ENCODE measurements around the gene CNOT3.
"Not testable (repeated sequence)": the region's sequence is repeated elsewhere in the genome, so short reads cannot be mapped to it uniquely, and the experiment has no call there.

The CNOT3 gene

DNA sequence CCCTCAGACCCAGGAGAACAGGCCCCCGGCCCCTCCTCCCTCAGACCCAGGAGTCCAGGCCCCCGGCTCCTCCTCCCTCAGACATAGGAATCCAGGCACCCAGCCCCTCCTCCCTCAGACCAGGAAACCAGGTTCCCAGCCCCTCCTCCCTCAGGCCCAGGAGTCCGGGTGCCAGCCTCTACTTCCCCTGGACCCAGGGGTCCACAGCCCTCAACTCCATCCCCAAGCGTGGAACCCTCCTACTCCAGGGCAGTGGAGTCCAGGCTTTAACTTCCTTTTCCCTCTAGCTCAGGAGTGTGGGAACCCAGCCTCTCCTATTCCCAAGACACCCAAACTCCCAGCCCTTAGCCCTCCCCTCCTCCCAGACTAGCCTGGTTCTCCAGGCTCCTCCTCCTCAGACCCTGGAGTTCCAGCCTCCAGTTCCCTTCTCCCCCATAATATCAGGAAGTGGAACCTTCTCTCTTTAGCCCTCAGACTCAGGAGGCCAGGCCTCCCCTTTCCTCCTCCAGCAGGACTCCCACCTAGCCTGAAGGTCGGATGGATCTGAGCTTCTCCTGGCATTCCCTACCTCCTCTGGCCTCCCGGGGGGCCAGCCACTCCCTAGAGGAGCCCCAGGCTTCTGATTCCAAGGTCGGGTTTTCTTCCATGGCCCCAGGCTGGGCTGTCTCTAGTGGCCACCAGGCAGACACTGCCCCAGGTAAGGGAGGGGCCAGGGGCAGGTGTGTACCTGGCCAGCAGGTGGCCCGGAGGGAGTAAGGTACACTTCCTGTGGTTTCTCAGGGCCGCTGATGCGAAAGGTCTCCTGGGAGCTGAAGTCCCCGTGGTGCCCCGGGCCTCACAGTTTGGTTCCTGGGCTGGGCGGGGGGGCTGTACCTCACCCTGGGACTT lies 35.2 kb downstream of the CNOT3 start, which contains the start of gene TMC4:
Gene TMC4 (minus strand): TSS at position 690 of the 888 bp plus-strand sequence. CDS start 43 bp downstream, at position 647.
- FAIRE-seq: peak; percentile 78

DNA sequence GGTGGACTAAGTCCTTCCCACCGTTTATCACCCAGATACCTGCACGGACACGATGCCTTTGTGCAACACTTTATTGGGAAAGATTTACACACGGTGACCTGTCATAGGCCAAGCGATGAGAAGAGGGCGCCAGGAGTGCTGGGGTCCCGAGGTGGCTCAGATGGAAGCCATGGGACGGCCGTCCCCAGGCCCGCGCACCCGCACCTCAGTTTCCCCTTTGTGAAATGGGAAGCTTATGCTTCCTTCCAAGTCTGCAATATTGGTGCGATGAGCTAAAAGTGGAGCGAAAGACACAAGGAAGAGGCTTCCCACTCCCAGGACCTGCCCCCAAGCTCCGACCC lies 35.8 kb downstream of the CNOT3 start:
- FAIRE-seq: no peak

DNA sequence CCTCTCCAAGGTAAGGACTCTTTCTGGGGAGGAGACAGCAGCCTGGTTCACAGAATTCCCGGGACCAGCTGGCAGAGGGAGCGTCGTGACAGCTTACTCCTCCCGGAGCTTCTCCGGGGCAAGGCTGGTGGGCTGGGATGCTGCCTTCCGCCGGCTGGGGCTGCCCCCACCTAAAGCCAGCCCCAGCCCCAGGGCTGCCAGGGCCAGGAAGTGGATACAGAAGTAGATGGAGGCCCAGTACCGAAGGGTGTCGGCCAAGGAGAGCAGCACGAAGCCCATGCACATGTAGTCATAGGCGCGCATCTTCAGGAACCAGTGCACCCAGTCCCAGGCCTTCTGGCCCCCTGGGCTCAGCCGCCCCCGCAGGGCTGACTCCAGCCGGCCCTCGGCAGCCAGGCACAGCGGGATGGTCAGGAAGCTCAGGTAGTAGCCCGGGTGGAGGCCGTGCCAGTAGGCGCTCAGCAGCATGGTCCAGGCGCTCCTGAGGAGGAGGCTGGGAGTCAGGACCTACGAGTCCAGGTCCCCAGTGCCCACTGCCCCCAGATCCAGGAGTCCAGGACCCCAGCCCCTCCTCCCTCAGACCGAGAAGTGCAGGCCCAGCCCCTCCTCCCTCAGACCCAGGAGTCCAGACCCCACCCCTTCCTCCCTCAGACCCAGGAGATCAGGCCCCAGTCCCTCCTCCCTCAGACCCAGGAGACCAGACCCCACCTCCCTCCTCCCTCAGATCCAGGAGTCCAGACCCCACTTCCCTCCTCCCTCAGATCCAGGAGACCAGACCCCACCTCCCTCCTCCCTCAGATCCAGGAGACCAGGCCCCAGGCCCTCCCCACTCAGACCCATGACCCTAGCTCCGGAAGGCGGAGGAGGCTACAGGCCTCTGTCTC lies 36.6 kb downstream of the CNOT3 start:
- FAIRE-seq: no peak

DNA sequence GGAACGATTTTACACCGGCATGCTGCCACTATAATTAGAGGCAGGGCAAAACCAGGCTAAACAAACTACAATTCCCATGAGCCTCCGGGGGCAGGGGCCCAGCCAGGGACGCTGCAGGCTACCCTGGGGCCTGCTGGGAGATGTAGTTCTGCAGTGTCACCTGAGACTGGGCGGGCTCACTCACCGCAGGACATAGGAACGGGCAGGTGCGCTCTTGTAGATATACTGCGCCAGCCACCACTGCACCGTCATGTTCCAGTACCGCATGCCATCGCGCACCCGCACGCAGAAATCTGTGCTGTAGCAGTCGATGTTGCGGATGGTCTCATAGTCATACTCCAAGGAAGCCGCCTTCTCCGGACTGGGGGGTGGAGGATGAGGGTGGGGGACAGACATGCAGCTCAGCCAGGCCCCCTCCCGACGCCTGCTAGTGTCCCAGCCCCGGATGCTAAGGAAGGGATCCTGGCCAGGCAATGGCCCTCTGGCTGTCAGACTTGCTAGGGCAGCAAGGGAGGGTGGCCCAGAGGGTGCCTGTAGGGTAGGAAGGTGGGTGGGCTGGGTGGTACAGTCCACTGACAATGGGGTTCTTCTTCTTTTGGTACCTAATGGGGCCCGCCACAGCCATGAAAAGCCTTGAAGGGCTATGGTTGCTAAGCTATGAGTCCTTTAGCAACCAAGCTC lies 41.2 kb downstream of the CNOT3 start:
- no peak for FAIRE-seq

DNA sequence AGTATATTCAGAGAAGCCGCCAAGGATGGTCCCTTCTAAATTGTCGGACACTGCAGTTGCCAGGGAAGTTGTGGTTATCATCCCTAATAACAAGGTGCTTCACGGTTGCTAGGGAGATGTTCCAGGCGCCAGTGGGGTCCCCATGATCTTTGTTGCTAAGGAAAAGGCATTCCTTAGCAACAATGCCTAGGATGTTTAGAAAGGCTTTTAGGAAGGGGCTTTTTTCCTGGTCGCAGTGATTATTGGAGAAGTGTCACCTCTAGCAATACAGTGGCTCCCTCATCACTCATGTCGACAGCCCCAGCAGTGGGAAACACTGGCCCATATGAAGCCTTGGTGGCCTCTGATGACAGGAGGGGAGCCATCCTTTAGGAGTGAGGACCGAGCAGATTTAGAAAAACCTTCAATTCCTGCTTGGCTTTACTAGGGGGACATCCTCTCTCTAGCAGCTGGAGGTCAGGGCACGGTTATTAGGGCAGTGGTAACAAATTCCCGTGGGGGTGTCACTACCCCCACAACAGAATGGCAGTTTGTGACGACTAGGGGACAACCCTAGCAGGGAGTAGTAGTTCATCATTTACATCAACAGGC lies 41.8 kb downstream of the CNOT3 start:
- FAIRE-seq: no peak

DNA sequence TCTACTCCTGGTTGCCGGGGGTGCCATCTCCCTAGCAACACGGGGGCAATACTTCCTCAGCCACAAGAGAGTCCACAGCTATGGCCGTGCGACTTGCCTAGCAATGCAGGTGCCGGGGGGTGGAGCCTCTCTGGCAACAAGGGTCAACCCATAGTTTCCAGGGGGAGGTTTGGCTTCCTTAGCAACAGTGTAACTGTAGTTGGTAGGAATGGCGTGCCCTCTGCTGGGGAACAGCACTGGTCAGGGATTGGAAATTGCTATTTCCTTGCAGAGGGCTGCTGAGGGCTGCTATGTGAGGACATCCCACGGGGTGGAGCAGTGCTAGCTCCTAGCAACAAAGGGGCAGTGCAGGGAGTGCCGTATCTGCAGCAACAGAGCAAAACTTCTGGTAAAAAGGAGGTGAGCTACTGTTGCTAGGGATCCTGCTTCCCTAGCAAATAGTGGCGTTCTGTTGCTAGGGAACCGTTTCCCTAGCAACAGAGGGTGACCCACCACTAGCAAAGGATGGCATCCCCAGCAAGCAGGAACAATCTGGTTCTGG lies 42.4 kb downstream of the CNOT3 start:
- peak; percentile 97 for FAIRE-seq

DNA sequence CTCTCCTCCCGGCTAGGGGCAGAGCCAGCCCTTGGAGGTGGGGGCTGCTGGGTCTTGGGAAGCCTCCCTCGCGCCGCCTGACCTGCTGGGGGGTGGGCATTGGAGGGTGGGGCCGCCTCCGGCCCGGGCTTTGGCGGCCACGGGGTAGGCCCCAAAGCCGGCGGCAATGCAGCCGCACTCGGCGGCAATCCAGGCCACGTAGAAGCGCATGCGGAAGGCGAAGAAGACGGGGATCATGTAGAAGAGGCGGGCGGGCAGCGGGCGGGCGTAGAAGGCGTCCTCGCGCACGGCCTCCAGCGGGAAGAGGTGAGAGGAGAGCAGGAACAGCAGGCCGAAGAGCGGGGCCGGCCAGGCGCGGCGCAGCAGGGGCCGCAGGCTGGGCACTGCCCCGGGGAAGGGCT lies 43.1 kb downstream of the CNOT3 start:
- no peak for FAIRE-seq

DNA sequence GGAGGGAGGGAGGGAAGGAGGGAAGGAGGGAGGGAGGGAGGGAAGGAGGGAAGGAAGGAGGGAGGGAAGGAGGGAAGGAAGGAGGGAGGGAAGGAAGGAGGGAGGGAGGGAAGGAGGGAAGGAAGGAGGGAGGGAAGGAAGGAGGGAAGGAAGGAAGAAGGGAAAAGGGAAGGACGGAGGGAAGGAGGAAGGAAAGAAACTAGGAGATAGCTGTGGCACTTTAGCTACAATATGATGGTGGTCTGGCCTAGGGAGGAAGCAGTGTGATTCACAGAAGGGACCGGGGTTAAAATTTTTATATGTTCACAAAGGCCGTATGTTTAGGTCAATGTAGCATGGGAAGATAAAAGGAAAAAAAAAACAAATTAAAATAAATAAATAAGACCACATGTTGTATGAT lies 44.3 kb downstream of the CNOT3 start:
- not testable (repeated sequence) for FAIRE-seq

DNA sequence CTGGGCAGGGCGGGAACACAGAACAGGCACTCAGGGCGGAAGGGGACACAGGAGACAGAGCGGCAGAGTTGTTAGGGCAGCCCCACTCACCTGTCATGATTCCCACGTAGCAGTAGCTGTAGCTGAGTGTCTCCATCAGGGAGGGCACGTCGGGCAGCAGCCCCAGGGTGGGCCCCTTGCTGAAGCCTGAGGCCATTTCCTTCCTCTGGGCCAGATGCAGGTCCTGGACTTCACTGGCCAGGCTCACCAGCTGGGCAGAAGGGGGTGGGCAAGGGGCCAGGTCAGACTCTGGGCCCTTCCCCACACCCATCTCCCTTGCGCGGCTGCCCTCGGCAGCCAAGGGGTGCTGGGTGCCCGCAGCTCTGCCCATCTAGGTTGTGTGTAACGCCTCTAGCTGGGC lies 45.9 kb downstream of the CNOT3 start:
- no peak for FAIRE-seq

DNA sequence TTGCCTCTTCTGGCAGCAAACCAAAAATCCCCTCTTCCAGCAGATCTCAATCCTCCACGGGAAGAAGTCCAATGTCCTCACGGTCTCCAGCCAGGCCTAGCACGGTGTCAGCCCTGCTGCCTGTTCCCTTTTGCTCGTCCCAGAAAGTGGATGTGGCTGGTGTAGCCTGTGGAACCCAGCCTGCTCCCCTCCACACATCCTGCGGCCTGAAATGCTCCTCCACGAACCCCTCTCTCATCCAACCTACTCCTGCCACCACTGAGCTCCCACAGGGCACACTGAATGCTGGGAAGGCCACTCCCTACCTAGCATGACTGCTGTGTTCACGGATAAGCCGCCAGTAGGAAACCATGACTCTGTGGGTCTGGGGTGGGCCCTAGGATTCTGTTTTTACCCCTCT lies 48.8 kb downstream of the CNOT3 start:
- FAIRE-seq: no peak

DNA sequence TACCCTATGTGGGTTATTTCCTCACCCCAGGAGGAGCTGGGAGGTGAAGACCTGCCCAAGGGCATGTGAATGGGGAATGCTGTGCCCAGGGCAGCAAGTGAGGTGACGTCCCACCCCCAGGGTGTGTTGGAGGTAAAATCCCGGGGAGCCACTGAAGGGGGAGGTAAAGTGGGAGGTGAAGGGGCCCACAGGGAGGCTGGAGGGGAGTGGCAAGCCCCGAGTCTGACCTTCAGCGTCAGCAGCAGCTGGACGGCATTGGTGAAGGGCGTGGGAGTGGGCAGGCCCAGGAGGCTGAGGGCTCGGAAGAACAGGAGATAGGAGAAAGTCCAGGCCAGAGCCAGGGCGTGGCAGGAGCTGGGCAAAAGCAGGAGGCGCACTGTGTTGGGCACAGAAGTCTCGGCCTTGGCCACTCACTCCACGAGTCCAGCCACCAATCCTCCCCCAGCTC lies 49.4 kb downstream of the CNOT3 start:
- FAIRE-seq: no peak

DNA sequence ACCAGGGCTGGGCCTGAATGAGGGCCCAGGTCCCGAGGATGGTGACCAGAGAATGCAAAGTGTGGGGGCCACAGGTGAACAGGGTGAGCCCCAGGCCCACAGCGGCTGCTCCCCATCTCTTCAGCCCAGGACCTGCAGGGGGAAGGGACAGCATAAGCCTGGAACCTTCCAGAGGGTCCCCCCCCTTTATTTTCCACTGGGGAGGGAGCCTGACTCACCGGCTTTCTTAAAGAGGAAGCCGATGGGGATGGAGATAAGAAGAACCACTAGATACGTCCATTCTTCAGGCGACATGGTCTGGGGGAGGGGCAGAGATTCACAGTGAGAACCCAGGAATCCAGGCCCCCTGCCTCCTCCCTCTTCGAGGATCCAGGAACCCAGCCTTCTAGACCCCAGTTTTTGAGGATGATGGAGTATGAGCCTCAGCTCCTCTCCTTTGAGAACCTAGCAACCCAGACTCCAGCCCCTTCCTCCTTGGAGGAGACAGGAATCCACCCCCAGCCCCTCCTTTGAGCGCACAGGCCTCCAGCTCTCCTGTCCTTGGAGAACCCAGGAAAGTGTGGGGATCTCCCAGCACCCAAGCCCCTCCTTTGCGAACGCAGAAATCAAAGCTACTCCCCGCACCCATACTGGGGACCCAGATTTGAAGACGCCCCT lies 50.8 kb downstream of the CNOT3 start:
- FAIRE-seq: no peak

DNA sequence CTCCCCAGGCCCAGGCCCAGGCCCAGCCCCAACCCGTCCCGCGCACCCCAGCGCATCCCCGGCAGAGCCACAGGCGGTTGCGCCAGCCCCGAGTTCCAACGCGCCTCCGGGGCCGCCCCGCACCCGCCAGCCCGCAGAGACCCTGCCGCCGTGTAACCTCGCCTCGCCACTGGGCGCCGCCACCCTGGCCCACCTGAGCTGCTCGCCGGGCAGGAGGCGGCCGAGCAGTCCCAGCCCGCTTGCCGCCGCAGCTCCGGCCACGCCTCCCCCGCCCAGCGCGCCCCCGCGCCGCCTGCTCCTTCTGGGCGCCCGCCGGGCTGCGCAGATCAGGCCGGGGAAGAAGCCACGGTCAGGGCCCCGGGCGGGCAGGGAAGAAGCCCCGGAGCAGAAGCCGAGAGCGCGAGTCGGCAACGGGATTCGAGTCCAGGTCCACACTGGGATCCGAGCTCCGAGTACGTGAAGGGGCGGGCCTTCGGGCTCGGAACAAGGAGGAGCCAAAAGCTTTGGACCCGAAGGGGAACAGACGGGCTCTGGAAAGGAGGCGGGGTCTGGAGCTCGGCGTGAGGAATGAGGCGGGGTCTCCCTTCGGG lies 51.7 kb downstream of the CNOT3 start, which contains the start of gene MBOAT7:
Gene MBOAT7 (minus strand): TSS at position 436 of the 590 bp plus-strand sequence. CDS start 1,072 bp downstream, outside the sequence.
- FAIRE-seq: no peak

DNA sequence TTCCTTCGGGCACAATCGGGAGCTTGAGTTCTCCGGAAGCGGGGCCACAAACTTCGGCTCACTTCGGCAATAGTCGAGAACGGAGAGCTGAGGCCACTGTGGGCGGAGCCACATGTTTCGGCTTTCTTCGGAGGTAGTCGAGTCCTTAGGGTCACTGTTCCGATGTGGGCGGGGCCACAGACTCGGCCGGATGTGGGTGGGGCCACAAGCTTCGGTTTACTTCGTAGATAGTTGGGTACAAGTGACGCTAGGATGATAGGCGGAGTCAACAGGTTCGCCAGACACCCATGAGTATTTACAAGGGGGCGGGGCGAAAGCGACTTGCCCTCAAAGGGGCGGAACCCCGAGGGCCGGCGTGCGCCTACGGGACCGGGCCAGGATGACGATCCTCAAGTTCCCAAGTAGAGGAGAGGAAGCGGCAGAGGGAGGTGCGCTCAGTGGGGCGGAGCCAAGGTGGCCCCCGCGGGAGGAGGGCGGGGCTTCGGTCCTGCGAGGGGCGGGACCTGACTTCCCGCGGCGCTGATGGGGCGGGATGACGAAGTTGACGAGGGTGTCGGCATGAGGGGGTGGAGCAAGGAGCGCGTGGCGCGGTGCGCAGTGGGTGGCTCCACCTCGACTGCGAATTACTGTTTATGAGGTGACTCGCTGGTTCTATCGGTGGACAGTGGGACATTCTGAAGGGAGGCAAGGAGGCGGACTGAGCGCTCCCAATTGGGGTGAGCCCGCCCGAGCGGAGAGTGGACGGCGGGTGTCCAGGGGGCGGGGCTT lies 52.4 kb downstream of the CNOT3 start:
- FAIRE-seq: peak; percentile 100

DNA sequence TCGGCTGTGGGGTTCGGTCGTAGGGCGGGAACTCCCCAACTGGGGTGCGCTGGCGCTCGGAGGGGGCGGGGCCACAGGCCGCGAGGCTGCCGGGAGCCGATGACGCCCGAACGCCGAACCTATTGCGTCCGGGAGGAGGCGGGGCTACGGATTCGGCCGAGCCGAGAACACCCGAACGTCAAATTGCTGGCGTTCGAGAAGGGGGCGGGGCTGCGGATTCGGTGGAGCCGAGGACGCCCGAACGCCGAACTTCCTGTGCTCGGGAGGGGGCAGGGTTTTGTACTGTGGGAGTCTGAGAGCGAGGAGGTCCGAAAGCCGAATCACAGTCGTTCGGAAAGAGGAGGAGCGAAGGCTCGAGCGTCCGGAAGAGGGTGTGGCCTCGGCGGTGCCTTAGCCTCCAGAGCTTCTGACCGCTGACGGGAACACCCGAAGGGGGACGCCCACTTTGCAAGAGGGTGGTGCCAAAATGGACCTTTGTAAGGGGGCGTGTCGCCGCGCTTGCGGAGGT lies 53.0 kb downstream of the CNOT3 start:
- FAIRE-seq: no peak

DNA sequence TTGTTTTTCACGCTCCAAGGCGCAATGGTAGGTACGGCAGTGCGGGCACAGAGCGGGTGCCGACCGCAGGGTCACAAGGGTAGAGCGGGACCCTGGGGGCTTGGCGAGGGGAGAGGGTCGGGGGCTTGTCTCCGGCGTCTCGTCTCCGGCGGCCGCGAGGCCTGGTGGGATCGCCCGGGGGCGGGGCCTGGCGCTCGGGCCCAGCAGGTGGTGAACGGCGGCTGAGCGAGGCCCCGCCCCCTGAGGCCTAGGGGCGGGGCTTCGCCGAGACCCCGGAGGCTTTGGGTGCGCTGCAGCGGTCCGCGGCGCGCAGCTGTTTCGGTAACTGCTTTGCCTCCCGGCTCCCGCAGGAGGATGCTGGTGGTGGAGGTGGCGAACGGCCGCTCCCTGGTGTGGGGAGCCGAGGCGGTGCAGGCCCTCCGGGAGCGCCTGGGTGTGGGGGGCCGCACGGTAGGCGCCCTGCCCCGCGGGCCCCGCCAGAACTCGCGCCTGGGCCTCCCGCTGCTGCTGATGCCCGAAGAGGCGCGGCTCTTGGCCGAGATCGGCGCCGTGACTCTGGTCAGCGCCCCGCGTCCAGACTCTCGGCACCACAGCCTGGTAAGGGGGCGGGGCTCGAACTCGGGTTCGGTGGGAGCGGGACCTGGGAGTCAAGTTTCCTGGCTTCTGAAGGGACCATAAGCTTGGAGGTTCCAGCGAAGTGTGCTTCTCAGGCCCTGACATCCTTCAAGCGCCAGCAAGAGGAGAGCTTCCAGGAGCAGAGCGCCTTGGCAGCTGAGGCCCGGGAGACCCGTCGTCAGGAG lies 53.6 kb downstream of the CNOT3 start, which contains the start of gene TSEN34:
Gene TSEN34 (plus strand): TSS at position 298 of the 800 bp plus-strand sequence. CDS start 57 bp downstream, at position 355.
- FAIRE-seq: no peak

DNA sequence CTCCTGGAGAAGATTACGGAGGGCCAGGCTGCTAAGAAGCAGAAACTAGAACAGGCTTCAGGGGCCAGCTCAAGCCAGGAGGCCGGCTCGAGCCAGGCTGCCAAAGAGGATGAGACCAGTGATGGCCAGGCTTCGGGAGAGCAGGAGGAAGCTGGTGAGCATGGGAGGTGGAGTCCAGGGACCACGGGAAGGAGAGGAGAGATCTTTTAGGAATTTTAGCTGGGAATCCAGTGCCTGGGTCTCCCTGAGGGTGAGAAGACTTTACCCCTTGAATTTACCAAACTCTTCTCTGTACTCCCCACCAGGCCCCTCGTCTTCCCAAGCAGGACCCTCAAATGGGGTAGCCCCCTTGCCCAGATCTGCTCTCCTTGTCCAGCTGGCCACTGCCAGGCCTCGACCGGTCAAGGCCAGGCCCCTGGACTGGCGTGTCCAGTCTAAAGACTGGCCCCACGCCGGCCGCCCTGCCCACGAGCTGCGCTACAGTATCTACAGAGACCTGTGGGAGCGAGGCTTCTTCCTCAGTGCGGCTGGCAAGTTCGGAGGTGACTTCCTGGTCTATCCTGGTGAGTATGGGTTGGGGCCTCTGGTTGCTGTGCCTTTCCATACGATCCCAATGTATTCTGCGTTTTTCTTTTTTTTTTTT lies 54.4 kb downstream of the CNOT3 start:
- no peak for FAIRE-seq

DNA sequence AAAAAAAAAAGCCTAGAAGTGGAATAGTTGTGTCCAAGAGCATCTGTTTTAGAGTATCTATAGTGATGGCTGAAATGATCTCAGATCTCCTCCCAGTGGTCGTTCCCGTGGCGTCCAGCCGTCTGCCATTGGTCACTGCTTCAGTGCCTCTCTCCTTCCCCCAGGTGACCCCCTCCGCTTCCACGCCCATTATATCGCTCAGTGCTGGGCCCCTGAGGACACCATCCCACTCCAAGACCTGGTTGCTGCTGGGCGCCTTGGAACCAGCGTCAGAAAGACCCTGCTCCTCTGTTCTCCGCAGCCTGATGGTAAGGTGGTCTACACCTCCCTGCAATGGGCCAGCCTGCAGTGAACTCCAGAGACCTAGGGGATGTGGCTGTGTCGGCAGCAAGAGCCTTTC lies 55.4 kb downstream of the CNOT3 start:
- FAIRE-seq: no peak

DNA sequence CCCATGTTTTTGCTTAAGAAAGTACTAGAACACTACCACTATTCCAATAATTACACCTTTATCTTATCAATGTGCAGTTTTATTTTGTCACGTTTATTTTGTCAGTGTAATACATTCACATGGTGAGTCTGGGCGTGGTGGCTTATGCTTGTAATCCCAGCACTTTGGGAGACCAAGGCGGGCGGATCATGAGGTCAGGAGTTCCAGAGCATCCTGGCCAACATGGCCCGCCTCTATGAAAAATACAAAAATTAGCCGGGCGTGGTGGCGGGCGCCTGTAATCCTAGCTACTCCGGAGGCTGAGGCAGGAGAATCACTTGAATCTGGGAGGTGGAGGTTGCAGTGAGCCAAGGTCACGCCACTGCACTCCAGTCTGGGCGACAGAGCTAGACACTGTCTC lies 56.9 kb downstream of the CNOT3 start:
- not testable (repeated sequence) for FAIRE-seq
